ENCODE measurements around the gene GOLGA8B.
"Not testable (repeated sequence)": the region's sequence is repeated elsewhere in the genome, so short reads cannot be mapped to it uniquely, and the experiment has no call there.

GOLGA8B gene

GRCh38 chr15:34598799-34599585 lies 15.5 kb upstream of the GOLGA8B start:
- no peak for DNase-seq (ENCODE audit: low read depth)

- no peak for DNase-seq (ENCODE audit: low read depth)
Measured at GRCh38 chr15:34597316-34597715, 13.9 kb upstream of the GOLGA8B start.

DNA sequence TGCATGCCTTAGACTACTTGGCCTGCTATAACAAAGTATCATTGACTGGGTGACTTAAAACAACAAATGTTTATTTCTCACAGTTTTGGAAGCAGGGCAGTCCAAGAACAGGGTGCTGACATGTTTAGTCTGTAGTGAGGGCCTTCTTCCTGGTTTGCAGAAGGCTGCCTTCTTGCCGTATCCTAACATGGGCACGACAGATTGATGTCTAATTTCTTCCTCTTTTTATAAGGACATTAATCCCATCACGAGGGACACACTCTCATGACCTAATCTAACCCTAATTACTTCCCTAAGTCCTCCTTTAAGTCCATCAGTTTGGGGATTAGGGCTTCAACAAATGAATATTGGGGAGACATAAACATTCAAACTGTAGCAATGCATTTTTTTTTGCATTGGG lies 10.9 kb upstream of the GOLGA8B start:
- no peak for DNase-seq (ENCODE audit: low read depth)

DNA sequence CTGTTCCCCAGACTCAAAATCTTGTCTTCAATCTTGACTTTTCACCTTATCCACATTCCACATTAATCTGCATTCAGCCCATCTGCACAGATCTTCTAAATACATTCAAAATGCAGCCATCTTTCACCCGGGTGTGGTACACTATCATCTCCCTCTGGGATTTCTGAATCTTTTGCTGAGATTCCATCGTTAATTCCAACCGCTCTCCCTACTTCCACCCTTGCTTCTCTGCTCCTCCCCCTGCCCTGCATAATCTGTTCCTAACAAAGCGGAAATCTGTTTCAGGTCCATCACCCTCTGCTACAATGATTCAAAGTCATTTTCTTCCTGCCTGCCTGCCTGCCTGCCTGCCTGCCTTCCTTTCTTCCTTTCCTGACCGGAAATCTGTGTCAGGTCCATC lies 7.9 kb upstream of the GOLGA8B start:
- DNase-seq (ENCODE audit: low read depth): no peak

- DNase-seq (ENCODE audit: low read depth): no peak
Measured at GRCh38 chr15:34588046-34588674, 4.7 kb upstream of the GOLGA8B start.

DNA sequence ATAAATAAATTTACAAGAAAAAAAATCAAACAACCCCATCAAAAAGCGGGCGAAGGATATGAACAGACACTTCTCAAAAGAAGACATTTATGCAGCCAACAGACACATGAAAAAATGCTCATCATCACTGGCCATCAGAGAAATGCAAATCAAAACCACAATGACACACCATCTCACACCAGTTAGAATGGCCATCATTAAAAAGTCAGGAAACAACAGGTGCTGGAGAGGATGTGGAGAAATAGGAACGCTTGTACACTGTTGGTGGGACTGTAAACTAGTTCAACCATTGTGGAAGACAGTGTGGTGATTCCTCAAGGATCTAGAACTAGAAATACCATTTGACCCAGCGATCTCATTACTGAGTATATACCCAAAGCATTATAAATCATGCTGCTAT lies 2.5 kb upstream of the GOLGA8B start:
- not testable (repeated sequence) for DNase-seq (ENCODE audit: low read depth)

DNA sequence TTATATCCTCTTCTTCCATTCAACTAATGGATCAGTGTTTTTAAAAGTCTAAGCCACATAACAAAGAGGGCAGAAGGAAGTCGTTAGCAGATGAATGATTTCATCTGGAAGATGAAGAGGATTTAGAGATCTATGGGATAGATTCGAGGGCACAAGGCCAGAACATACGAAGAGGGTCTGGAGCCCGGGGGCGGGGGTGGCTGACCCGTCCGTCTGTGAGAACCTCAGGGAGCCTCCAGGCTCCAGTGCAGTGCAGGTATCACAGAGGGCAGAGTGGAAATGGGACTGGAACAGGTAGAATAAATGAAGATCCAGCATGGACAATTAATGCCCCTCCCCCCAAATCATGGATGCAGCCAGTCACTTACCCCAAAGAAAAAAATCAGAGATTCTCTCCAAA lies 1.5 kb upstream of the GOLGA8B start:
- DNase-seq (ENCODE audit: low read depth): no peak

- DNase-seq (ENCODE audit: low read depth): no peak
Measured at GRCh38 chr15:34584330-34584668, 848 bp upstream of the GOLGA8B start.

- no peak for DNase-seq (ENCODE audit: low read depth)
Measured at GRCh38 chr15:34582461-34583371, 735 bp downstream of the GOLGA8B start.

- DNase-seq (ENCODE audit: low read depth): not testable (repeated sequence)
Measured at GRCh38 chr15:34581687-34582460, 1.6 kb downstream of the GOLGA8B start.

GRCh38 chr15:34581043-34581365 lies 2.4 kb downstream of the GOLGA8B start:
- DNase-seq (ENCODE audit: low read depth): no peak

DNA sequence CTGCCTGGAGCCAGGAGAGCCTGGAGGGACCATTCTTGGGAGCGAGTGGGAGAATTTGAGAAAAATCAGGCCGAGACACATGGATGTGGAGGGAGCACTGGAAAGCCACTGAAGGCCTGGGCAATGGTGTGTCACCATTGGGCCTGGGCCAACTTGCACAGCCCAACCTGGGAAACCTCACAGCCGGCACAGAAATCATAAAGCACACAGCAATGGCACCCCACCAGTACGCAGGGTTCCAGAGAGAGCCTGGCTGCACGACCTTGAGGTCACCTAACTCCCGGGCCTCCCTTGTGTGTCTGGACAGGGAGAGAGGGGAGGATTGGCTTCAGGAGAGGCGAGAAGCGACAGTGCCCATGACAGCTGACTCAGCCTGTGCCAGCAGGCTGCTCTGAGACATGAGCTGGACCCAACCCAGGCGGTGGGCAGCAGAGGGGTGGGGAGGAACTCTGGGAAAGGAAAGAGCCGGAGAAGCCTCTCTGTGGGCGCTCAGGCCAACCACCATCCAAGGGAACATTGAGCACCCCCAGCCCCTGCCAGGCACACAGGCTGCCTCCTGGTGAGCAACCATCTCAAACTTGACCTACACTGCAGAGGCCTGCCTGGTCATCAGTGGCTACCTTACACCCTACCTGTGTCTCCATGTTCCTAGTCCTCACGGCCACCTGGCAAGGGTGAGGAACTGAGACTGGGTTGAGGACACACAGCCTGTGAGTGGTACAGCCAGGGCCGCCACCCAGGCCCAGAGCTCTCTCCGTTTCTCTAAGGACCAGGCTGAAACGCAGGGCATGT lies 3.0 kb downstream of the GOLGA8B start:
- DNase-seq (ENCODE audit: low read depth): not testable (repeated sequence)

DNA sequence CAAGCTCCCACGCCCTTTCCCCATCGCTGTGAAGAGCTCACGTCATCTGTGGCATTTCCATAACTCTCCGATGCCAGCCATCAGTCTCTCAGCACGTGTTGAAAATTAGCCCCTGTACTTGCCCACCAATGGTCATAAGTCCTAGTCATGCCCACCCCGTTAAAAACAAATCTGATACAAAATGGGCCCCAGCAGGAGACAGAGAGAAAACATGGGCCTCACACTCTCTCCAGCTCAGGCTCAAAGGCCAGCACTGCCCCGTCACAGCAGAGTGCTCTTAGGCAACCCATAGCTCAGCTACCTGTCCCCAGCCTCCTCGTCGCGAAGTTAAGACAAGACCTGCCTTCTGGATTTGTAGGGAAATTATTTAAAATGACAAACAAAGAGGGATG lies 5.2 kb downstream of the GOLGA8B start:
- no peak for DNase-seq (ENCODE audit: low read depth)

- DNase-seq (ENCODE audit: low read depth): not testable (repeated sequence)
Measured at GRCh38 chr15:34577658-34578282, 5.7 kb downstream of the GOLGA8B start.

- not testable (repeated sequence) for DNase-seq (ENCODE audit: low read depth)
Measured at GRCh38 chr15:34575035-34575434, 8.4 kb downstream of the GOLGA8B start.

DNA sequence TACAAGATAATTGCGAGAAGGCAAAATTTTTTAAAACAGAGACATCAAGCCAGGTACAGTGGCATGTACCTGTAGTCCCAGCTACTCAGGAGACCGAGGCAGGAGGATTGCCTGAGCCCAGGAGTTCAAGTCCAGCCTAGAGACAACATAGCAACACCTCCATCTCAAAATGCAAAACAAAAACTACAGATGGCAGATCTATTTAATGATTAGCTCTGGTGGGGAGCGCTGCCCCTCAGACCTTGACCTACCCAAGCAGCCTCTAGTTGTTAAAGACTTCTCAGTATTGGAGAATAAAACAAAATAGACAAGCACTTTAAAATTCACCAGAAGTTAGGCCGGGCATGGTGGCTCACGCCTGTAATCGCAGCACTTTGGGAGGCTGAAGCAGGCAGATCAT lies 10.5 kb downstream of the GOLGA8B start:
- not testable (repeated sequence) for DNase-seq (ENCODE audit: low read depth)

DNA sequence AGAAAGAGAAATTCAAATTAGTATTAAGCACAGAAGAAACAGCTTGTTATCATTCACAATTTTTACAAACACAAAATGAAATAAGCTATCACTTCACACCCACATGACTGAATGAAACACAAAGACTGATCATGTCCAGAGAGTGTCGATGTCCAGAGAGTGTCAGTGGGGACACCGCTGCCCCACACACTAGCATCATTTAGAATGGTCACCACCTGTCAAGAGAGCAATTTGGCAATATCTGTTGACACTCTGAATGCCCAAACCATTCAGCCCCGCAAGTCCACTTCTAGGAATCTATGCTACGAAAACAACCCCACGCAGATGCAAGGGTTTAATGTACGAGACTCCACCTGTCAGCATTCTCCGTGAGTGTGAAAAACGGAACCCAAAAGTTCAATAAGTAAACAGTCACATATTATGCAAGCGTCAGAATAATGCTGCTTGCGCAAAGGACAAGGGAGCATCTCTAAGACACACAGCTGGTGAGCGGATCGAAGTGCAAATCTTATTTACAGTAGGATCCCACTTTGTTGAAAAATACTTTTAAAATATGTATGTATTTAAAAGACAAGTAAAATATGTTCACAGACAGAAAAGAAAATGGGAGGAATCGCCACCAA lies 11.3 kb downstream of the GOLGA8B start:
- DNase-seq (ENCODE audit: low read depth): not testable (repeated sequence)

DNA sequence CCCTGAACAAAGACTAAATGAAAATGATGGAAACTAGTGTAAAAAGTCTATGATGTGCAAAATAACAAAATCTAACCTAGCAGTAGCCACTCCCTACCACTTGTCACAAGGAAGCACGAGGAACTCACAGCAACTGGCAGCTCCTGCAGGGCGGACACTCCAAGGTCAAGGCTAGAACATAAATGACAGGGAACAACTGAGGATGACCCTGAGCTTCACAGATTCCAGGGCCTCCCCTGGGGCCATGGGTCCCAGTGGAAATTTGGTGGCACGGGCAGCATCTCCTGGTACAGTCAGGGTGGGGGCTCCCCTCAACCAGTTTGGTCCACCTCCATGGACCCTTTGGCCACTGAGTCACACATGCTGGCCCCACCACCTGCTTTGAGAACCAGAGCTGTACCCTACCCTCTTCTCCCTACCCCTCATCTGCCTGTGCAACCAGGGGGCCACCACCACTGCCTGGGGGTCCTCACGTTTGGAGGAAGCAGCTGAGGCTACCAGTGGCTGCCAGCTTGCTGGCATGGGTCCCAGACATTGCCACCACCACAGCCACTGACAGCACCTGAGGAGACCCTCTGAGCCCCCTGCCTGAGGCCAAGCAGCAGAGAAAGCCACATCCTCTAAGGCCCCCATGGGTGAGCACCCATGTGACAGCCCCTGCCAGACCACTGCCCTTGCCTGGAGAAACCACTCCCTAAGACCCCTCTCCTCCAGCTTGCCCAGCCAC lies 13.6 kb downstream of the GOLGA8B start:
- DNase-seq (ENCODE audit: low read depth): not testable (repeated sequence)

GRCh38 chr15:34567174-34567573 lies 16.3 kb downstream of the GOLGA8B start:
- not testable (repeated sequence) for DNase-seq (ENCODE audit: low read depth)

GRCh38 chr15:34564711-34565110 lies 18.7 kb downstream of the GOLGA8B start:
- not testable (repeated sequence) for DNase-seq (ENCODE audit: low read depth)
